GM13976 (cell line): ENCODE results near the gene ABTB2.

ENCODE experiments used
- DNase-seq: peaks from one replicate; pipeline ENCODE4 v3.0.0; 2012; ENCODE audit warnings: low spot score
- CTCF ChIP-seq: IDR thresholded peaks from 2 replicates; pipeline ENCODE4 v1.5.1; 2012; ENCODE audit warnings: borderline replicate concordance, mild to moderate bottlenecking; ENCODE audit not compliant: insufficient read depth; ENCODE audit errors: extremely low read depth, missing control alignments, control extremely low read depth
- in situ Hi-C: fragments of 300-500 bp; cut with MboI; formaldehyde crosslinking; loops from one replicate; pipeline ENCODE4 v1.12.0; 2022; ENCODE audit warnings: low sequenced_read_pairs, mixed read lengths, inconsistent platforms; ENCODE audit not compliant: unreplicated experiment

ABTB2 gene

GRCh38 chr11:34173050-34173449 lies 184.8 kb downstream of the ABTB2 start:
- no peak for TF ChIP-seq CTCF
- in situ Hi-C loops, result loop anchor here (25.0 kb wide), 1 partner anchor 314 kb away; no protein-coding TSS in a partner anchor
- DNase-seq, result no peak

- in situ Hi-C loops, result loop anchor here (25.0 kb wide), 1 partner anchor 318 kb away; no protein-coding TSS in a partner anchor
- no peak for DNase-seq
Measured at GRCh38 chr11:34169686-34170085, 188.1 kb downstream of the ABTB2 start.

GRCh38 chr11:34168642-34169420 lies 189.0 kb downstream of the ABTB2 start:
- DNase-seq, result no peak
- in situ Hi-C loops, result loop anchor here (25.0 kb wide), 1 partner anchor 318 kb away; no protein-coding TSS in a partner anchor
- TF ChIP-seq CTCF, result no peak

More at GRCh38 chr11:34169686-34170085, 188.1 kb downstream of the ABTB2 start:
- no peak for TF ChIP-seq CTCF

GRCh38 chr11:34167961-34168360 lies 189.8 kb downstream of the ABTB2 start:
- DNase-seq, result no peak
- no peak for TF ChIP-seq CTCF
- in situ Hi-C loops, result loop anchor here (25.0 kb wide), 1 partner anchor 319 kb away; no protein-coding TSS in a partner anchor

- no peak for DNase-seq
- in situ Hi-C loops, result loop anchor here (25.0 kb wide), 1 partner anchor 320 kb away; no protein-coding TSS in a partner anchor
- TF ChIP-seq CTCF, result no peak
Measured at GRCh38 chr11:34166806-34167740, 190.7 kb downstream of the ABTB2 start.
